Uterus (tissue), 2 donors: ENCODE results near the gene CASR.

ENCODE experiments used
- CTCF ChIP-seq, 4 experiments: fragments of 200-600 bp in 2 of 4; fragments of 450-650 bp in 2 of 4; sonication (generic) in 2 of 4; IDR thresholded peaks; one replicate each; pipeline ENCODE4 v1.5.1; 2016 to 2019; ENCODE audit warnings: antibody characterized with exemption in 4 of 4, mild to moderate bottlenecking in 2 of 4, moderate library complexity in 1 of 4
- POLR2A ChIP-seq, 2 donors: fragments of 450-650 bp; IDR thresholded peaks; one replicate each; pipeline ENCODE4 v1.6.1; 2016; ENCODE audit warnings: antibody characterized with exemption in 2 of 2, mild to moderate bottlenecking in 1 of 2, moderate library complexity in 1 of 2

- TF ChIP-seq CTCF (IDR thresholded peaks at IDR 0.05) = no peak
- TF ChIP-seq POLR2A (IDR thresholded peaks at IDR 0.05) = no peak
These were observed 132.9 kb downstream of the CASR start for GRCh38 chr3:122316368-122316767.
